Thoracic aorta (tissue), 2 donors: ENCODE measurements around the gene RBM28. TPM values are rescaled to one million over a fixed set of nuclear protein-coding genes. Genes with fewer than 3 reads are reported as not detected.

ENCODE experiments used
- ATAC-seq: fragments of 150-250 bp; one replicate; pipeline ENCODE4 v1.8.0; 2017; ENCODE audit warnings: low read depth; ENCODE audit not compliant: insufficient number of reproducible peaks, low FRiP score
- DNase-seq: peaks from one replicate; pipeline ENCODE4 v3.0.0-alpha.2; 2020; ENCODE audit warnings: low spot score
- H3K27ac ChIP-seq, 2 donors: fragments of 200-600 bp; sonication (generic); 1 replicate in 1 of 2; 2 replicates in 1 of 2; pipeline ENCODE4 v1.5.1; 2016; ENCODE audit warnings: mild to moderate bottlenecking in 2 of 2, moderate library complexity in 2 of 2
- H3K27me3 ChIP-seq: fragments of 200-600 bp; sonication (generic); replicated peaks from 2 replicates; pipeline ENCODE4 v1.6.0; 2016; ENCODE audit warnings: mild to moderate bottlenecking; ENCODE audit not compliant: insufficient read depth
- H3K36me3 ChIP-seq: fragments of 200-600 bp; sonication (generic); one replicate; pipeline ENCODE4 v1.5.1; 2016
- H3K4me1 ChIP-seq, 2 donors: fragments of 200-600 bp; sonication (generic); 1 replicate in 1 of 2; 2 replicates in 1 of 2; pipeline versions ENCODE4 v1.5.1 to v1.6.0; 2016; ENCODE audit warnings: low read depth in 2 of 2, mild to moderate bottlenecking in 1 of 2; ENCODE audit not compliant: control insufficient read depth in 1 of 2
- H3K4me3 ChIP-seq: fragments of 200-600 bp; sonication (generic); 2 replicates; pipeline ENCODE4 v1.5.1; 2016; ENCODE audit warnings: mild to moderate bottlenecking
- H3K9me3 ChIP-seq: fragments of 200-600 bp; sonication (generic); 2 replicates; pipeline ENCODE4 v1.5.1; 2016
- CTCF ChIP-seq: fragments of 200-600 bp; sonication (generic); IDR thresholded peaks from one replicate; pipeline ENCODE4 v1.5.1; 2019; ENCODE audit warnings: antibody characterized with exemption
- total RNA-seq, 2 donors: library from RNA; depleted of rRNA; stranded (reverse); fragments of >200 nt; gene quantifications; one replicate each; pipeline versions ENCODE4 v1.1.0 to v1.2.3, GENCODE V29; 2016

Gene RBM28
- total RNA-seq, 2 donors from 2014 or later = 20.6 to 49.2 TPM

- no peaks in the 10 kb centered on the region for H3K27me3 ChIP-seq
- H3K27ac ChIP-seq = no peak overlapping the region
- H3K4me3 ChIP-seq = no peak overlapping the region
- ATAC-seq (no peak), DNase-seq (no peak)
- H3K4me1 ChIP-seq = no peaks in the 10 kb centered on the region
- no peaks in the 10 kb centered on the region for H3K9me3 ChIP-seq
- no peak for TF ChIP-seq CTCF
- peaks cover 66% of the 10 kb centered on the region for H3K36me3 ChIP-seq
Measured at GRCh38 chr7:128318691-128319090, 25.0 kb downstream of the RBM28 start.

- H3K4me3 ChIP-seq = no peak overlapping the region
- H3K27me3 ChIP-seq = no peaks in the 10 kb centered on the region
- ATAC-seq (no peak), DNase-seq (no peak)
- no peak for TF ChIP-seq CTCF
- H3K36me3 ChIP-seq = peaks cover 59% of the 10 kb centered on the region
- H3K27ac ChIP-seq = no peak overlapping the region
- H3K4me1 ChIP-seq = no peaks in the 10 kb centered on the region
- no peaks in the 10 kb centered on the region for H3K9me3 ChIP-seq
Measured at GRCh38 chr7:128311013-128311412, 32.7 kb downstream of the RBM28 start.

- no peak for TF ChIP-seq CTCF
- no peak for DNase-seq
- Histone ChIP-seq H3K4me1 (no peaks in the 10 kb centered on the region), H3K36me3 (peaks cover 55% of the 10 kb centered on the region), H3K9me3 (no peaks in the 10 kb centered on the region), H3K4me3 (no peak overlapping the region), H3K27ac (no peak overlapping the region), H3K27me3 (no peaks in the 10 kb centered on the region)
- no peak for ATAC-seq
Measured at GRCh38 chr7:128310499-128310898, 33.2 kb downstream of the RBM28 start.

- Histone ChIP-seq H3K4me1 (no peaks in the 10 kb centered on the region), H3K4me3 (no peak overlapping the region), H3K36me3 (peaks cover 54% of the 10 kb centered on the region), H3K27ac (no peak overlapping the region), H3K9me3 (no peaks in the 10 kb centered on the region), H3K27me3 (no peaks in the 10 kb centered on the region)
- ATAC-seq (no peak), DNase-seq (no peak)
- no peak for TF ChIP-seq CTCF
Measured at GRCh38 chr7:128309976-128310375, 33.7 kb downstream of the RBM28 start.

GRCh38 chr7:128309124-128309523, 34.6 kb downstream of the RBM28 start:
- no peak overlapping the region for H3K27ac ChIP-seq
- no peak for DNase-seq
- no peak for TF ChIP-seq CTCF
- peaks cover 51% of the 10 kb centered on the region for H3K36me3 ChIP-seq
- H3K4me1 ChIP-seq = no peaks in the 10 kb centered on the region
- no peaks in the 10 kb centered on the region for H3K27me3 ChIP-seq
- H3K9me3 ChIP-seq = no peaks in the 10 kb centered on the region
- H3K4me3 ChIP-seq = no peak overlapping the region
- no peak for ATAC-seq
